GM23338 (cell line): ENCODE results near the gene IQCK. TPM values are rescaled to one million over a fixed set of nuclear protein-coding genes. Genes with fewer than 3 reads are reported as not detected.

Experiments
- ATAC-seq: fragments of 200-7000 bp; cut with Tn5 transposase; 3 replicates; pipeline ENCODE4 v1.9.1; 2020
- DNase-seq: peaks from one replicate; pipeline ENCODE4 v3.0.0-alpha.2; 2015; ENCODE audit warnings: low spot score
- H2AFZ ChIP-seq: fragments of 200-600 bp; sonication (generic); 2 replicates; pipeline ENCODE4 v1.8.0; 2016; ENCODE audit warnings: antibody characterized with exemption, mild to moderate bottlenecking, moderate library complexity
- H3F3A ChIP-seq: fragments of 200-600 bp; sonication (generic); replicated peaks from 2 replicates; pipeline ENCODE4 v1.8.0; 2017; ENCODE audit warnings: antibody characterized with exemption, mixed run types, low read depth
- H3K27ac ChIP-seq: fragments of 200-600 bp; sonication (generic); 2 replicates; pipeline ENCODE4 v1.6.1; 2016; ENCODE audit warnings: low read depth
- H3K27me3 ChIP-seq: fragments of 200-600 bp; sonication (generic); 2 replicates; pipeline ENCODE4 v1.8.0; 2016; ENCODE audit warnings: mild to moderate bottlenecking, mixed run types, moderate library complexity; ENCODE audit not compliant: insufficient read depth
- H3K36me3 ChIP-seq: fragments of 200-600 bp; sonication (generic); 2 replicates; pipeline ENCODE4 v1.8.0; 2016; ENCODE audit warnings: mild to moderate bottlenecking; ENCODE audit not compliant: insufficient read depth
- H3K4me1 ChIP-seq: fragments of 200-600 bp; sonication (generic); 2 replicates; pipeline ENCODE4 v1.8.0; 2016; ENCODE audit warnings: mild to moderate bottlenecking, moderate library complexity; ENCODE audit not compliant: insufficient read depth
- H3K4me2 ChIP-seq: fragments of 200-600 bp; sonication (generic); 2 replicates; pipeline ENCODE4 v1.7.1; 2017; ENCODE audit warnings: mixed run types
- H3K4me3 ChIP-seq: fragments of 200-600 bp; sonication (generic); 2 replicates; pipeline ENCODE4 v1.6.1; 2016; ENCODE audit warnings: mixed run types
- H3K79me2 ChIP-seq: fragments of 200-600 bp; sonication (generic); replicated peaks from 2 replicates; pipeline ENCODE4 v1.8.0; 2017; ENCODE audit warnings: mild to moderate bottlenecking; ENCODE audit not compliant: insufficient read depth
- H3K9me2 ChIP-seq: fragments of 200-600 bp; sonication (generic); 2 replicates; pipeline ENCODE4 v1.8.0; 2017; ENCODE audit not compliant: insufficient read depth
- H4K20me1 ChIP-seq: fragments of 200-600 bp; sonication (generic); replicated peaks from 2 replicates; pipeline ENCODE4 v1.8.0; 2017; ENCODE audit warnings: mild to moderate bottlenecking; ENCODE audit not compliant: insufficient read depth
- H3K27ac Mint-ChIP-seq: 2 replicates; pipeline ENCODE4 v1.8.0; 2020; ENCODE audit warnings: inconsistent platforms, mild to moderate bottlenecking, moderate library complexity, mixed read lengths
- H3K27me3 Mint-ChIP-seq: 3 replicates; pipeline ENCODE4 v1.8.0; 2022; ENCODE audit warnings: low read depth, mild to moderate bottlenecking, moderate library complexity, mixed read lengths, inconsistent platforms; ENCODE audit not compliant: insufficient read depth, poor library complexity
- H3K36me3 Mint-ChIP-seq: 3 replicates; pipeline ENCODE4 v1.8.0; 2021; ENCODE audit warnings: low read depth, mild to moderate bottlenecking, inconsistent platforms, moderate library complexity, mixed read lengths
- H3K4me1 Mint-ChIP-seq: 3 replicates; pipeline ENCODE4 v1.8.0; 2020; ENCODE audit warnings: mild to moderate bottlenecking, inconsistent platforms, mixed read lengths
- H3K4me3 Mint-ChIP-seq: 3 replicates; pipeline ENCODE4 v1.8.0; 2021; ENCODE audit warnings: moderate library complexity, mild to moderate bottlenecking, inconsistent platforms, mixed read lengths
- H3K9me3 Mint-ChIP-seq: 3 replicates; pipeline ENCODE4 v1.8.0; 2020; ENCODE audit warnings: moderate library complexity, mild to moderate bottlenecking, inconsistent platforms, mixed read lengths
- CREB1 ChIP-seq: fragments of 250-450 bp; sonication (Bioruptor Pico); IDR thresholded peaks from 2 replicates; pipeline ENCODE4 v1.5.0; 2020; ENCODE audit warnings: low read depth, mild to moderate bottlenecking, moderate library complexity
- EZH2 ChIP-seq: fragments of 200-600 bp; sonication (generic); IDR thresholded peaks from one replicate; pipeline ENCODE4 v1.8.0; 2017; ENCODE audit warnings: antibody characterized with exemption, mild to moderate bottlenecking, low read depth; ENCODE audit not compliant: unreplicated experiment
- EZH2phosphoT487 ChIP-seq: fragments of 200-600 bp; sonication (generic); IDR thresholded peaks from one replicate; pipeline ENCODE4 v1.8.1; 2018; ENCODE audit warnings: antibody characterized with exemption; ENCODE audit not compliant: unreplicated experiment
- JUNB ChIP-seq: IDR thresholded peaks from one replicate; pipeline ENCODE4 v1.6.1; 2016; ENCODE audit warnings: antibody characterized with exemption; ENCODE audit not compliant: unreplicated experiment
- POLR2AphosphoS5 ChIP-seq: IDR thresholded peaks from 2 replicates; pipeline ENCODE4 v1.6.1; 2016; ENCODE audit warnings: antibody characterized with exemption, low read depth
- STAT1 ChIP-seq: IDR thresholded peaks from one replicate; pipeline ENCODE4 v1.6.1; 2016; ENCODE audit warnings: antibody characterized with exemption; ENCODE audit not compliant: unreplicated experiment
- ZNF114 ChIP-seq: fragments of 250-450 bp; sonication (Bioruptor Pico); IDR thresholded peaks from 2 replicates; pipeline ENCODE4 v1.5.0; 2020; ENCODE audit warnings: mild to moderate bottlenecking, moderate library complexity
- ZNF331 ChIP-seq: fragments of 250-450 bp; sonication (Bioruptor Pico); IDR thresholded peaks from 2 replicates; pipeline ENCODE4 v1.5.0; 2020; ENCODE audit warnings: low read depth, mild to moderate bottlenecking, moderate library complexity
- polyA plus RNA-seq: library from polyadenylated mRNA; unstranded; fragments of >200 nt; fragmentation: Nextera tagmentation; extraction: Ambion mirVana; gene quantifications from 2 replicates; pipeline ENCODE4 v1.2.1, GENCODE V29; 2016
- total RNA-seq: library from RNA; depleted of rRNA; stranded (reverse); fragments of >200 nt; shearing (Covaris generic); gene quantifications from 2 replicates; pipeline ENCODE4 v1.2.3, GENCODE V29; 2014
- TF ChIP-seq, protein P1 (sequence below), 2 experiments: fragments of 200-600 bp in 1 of 2; sonication (generic) in 1 of 2; conservative IDR thresholded peaks; 2 replicates each; pipeline versions ENCODE4 v1.5.1 to v1.6.1; 2016 to 2017; ENCODE audit warnings: antibody characterized with exemption in 2 of 2, low read depth in 2 of 2, mild to moderate bottlenecking in 2 of 2, moderate library complexity in 1 of 2
- TF ChIP-seq, protein P2 (sequence below): IDR thresholded peaks from one replicate; pipeline ENCODE4 v1.6.1; 2018; ENCODE audit warnings: antibody characterized with exemption; ENCODE audit not compliant: unreplicated experiment
- TF ChIP-seq, protein P3 (sequence below): fragments of 250-450 bp; sonication (Bioruptor Pico); IDR thresholded peaks from 2 replicates; pipeline ENCODE4 v1.5.0; 2020; ENCODE audit warnings: mild to moderate bottlenecking, moderate library complexity

Gene IQCK
- total and polyA plus RNA-seq, 2 experiments from 2014 or later = 7.6 to 10.0 TPM

DNA sequence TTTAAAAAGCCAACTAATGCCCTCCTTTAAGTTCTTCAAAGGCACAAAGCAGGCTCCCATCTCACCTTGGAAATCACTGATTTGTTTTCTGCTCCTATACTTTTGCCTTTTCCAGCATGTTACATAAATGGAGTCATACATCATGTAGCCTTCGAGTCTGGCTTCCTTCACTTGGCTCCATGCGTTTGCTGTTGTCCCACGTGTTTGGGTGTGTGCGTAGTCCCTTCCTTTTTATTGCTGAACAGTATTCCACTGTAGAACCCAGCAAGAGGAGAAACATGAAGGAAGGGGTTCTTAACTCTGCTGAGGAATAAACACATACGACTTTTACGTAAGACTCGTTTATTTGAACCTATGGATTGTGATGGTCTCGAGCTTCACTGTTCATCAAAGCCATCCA lies 84.5 kb downstream of the IQCK start:
- Mint-ChIP-seq H3K4me3 (no peak overlapping the region), H3K27ac (0 out of 2 replicates have a peak overlapping the region, but pooled peaks have one; percentile 19), H3K36me3 (peaks cover 23% of the 10 kb centered on the region), H3K4me1 (peaks cover 12% of the 10 kb centered on the region), H3K9me3 (peaks cover 25% of the 10 kb centered on the region), H3K27me3 (peaks cover 8% of the 10 kb centered on the region)
- Histone ChIP-seq H3K27me3 (no peaks in the 10 kb centered on the region), H3K4me2 (no peak overlapping the region), H3K27ac (no peak overlapping the region), H2AFZ (no peak overlapping the region), H3K4me1 (peaks cover 5% of the 10 kb centered on the region; the same call in 1 of the 2 replicates), H3F3A (peaks cover 10% of the 10 kb centered on the region), H3K4me3 (no peak overlapping the region), H3K9me2 (no peaks in the 10 kb centered on the region), H3K36me3 (no peaks in the 10 kb centered on the region; the same call in 1 of the 2 replicates), H4K20me1 (no peaks in the 10 kb centered on the region), H3K79me2 (no peaks in the 10 kb centered on the region)
- TF ChIP-seq STAT1 (no peak), ZNF114 (no peak), JUNB (no peak), ZNF331 (CRISPR knock-in tag) (no peak), EZH2phosphoT487 (no peak), CREB1 (no peak), POLR2AphosphoS5 (no peak), EZH2 (no peak)
- TF ChIP-seq, protein P1, sequence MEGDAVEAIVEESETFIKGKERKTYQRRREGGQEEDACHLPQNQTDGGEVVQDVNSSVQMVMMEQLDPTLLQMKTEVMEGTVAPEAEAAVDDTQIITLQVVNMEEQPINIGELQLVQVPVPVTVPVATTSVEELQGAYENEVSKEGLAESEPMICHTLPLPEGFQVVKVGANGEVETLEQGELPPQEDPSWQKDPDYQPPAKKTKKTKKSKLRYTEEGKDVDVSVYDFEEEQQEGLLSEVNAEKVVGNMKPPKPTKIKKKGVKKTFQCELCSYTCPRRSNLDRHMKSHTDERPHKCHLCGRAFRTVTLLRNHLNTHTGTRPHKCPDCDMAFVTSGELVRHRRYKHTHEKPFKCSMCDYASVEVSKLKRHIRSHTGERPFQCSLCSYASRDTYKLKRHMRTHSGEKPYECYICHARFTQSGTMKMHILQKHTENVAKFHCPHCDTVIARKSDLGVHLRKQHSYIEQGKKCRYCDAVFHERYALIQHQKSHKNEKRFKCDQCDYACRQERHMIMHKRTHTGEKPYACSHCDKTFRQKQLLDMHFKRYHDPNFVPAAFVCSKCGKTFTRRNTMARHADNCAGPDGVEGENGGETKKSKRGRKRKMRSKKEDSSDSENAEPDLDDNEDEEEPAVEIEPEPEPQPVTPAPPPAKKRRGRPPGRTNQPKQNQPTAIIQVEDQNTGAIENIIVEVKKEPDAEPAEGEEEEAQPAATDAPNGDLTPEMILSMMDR (conservative IDR thresholded peaks at IDR 0.05; ENCODE audit: low read depth in 2 of 2) = no peak
- TF ChIP-seq, protein P2, sequence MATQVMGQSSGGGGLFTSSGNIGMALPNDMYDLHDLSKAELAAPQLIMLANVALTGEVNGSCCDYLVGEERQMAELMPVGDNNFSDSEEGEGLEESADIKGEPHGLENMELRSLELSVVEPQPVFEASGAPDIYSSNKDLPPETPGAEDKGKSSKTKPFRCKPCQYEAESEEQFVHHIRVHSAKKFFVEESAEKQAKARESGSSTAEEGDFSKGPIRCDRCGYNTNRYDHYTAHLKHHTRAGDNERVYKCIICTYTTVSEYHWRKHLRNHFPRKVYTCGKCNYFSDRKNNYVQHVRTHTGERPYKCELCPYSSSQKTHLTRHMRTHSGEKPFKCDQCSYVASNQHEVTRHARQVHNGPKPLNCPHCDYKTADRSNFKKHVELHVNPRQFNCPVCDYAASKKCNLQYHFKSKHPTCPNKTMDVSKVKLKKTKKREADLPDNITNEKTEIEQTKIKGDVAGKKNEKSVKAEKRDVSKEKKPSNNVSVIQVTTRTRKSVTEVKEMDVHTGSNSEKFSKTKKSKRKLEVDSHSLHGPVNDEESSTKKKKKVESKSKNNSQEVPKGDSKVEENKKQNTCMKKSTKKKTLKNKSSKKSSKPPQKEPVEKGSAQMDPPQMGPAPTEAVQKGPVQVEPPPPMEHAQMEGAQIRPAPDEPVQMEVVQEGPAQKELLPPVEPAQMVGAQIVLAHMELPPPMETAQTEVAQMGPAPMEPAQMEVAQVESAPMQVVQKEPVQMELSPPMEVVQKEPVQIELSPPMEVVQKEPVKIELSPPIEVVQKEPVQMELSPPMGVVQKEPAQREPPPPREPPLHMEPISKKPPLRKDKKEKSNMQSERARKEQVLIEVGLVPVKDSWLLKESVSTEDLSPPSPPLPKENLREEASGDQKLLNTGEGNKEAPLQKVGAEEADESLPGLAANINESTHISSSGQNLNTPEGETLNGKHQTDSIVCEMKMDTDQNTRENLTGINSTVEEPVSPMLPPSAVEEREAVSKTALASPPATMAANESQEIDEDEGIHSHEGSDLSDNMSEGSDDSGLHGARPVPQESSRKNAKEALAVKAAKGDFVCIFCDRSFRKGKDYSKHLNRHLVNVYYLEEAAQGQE = no peak
- TF ChIP-seq, protein P3, sequence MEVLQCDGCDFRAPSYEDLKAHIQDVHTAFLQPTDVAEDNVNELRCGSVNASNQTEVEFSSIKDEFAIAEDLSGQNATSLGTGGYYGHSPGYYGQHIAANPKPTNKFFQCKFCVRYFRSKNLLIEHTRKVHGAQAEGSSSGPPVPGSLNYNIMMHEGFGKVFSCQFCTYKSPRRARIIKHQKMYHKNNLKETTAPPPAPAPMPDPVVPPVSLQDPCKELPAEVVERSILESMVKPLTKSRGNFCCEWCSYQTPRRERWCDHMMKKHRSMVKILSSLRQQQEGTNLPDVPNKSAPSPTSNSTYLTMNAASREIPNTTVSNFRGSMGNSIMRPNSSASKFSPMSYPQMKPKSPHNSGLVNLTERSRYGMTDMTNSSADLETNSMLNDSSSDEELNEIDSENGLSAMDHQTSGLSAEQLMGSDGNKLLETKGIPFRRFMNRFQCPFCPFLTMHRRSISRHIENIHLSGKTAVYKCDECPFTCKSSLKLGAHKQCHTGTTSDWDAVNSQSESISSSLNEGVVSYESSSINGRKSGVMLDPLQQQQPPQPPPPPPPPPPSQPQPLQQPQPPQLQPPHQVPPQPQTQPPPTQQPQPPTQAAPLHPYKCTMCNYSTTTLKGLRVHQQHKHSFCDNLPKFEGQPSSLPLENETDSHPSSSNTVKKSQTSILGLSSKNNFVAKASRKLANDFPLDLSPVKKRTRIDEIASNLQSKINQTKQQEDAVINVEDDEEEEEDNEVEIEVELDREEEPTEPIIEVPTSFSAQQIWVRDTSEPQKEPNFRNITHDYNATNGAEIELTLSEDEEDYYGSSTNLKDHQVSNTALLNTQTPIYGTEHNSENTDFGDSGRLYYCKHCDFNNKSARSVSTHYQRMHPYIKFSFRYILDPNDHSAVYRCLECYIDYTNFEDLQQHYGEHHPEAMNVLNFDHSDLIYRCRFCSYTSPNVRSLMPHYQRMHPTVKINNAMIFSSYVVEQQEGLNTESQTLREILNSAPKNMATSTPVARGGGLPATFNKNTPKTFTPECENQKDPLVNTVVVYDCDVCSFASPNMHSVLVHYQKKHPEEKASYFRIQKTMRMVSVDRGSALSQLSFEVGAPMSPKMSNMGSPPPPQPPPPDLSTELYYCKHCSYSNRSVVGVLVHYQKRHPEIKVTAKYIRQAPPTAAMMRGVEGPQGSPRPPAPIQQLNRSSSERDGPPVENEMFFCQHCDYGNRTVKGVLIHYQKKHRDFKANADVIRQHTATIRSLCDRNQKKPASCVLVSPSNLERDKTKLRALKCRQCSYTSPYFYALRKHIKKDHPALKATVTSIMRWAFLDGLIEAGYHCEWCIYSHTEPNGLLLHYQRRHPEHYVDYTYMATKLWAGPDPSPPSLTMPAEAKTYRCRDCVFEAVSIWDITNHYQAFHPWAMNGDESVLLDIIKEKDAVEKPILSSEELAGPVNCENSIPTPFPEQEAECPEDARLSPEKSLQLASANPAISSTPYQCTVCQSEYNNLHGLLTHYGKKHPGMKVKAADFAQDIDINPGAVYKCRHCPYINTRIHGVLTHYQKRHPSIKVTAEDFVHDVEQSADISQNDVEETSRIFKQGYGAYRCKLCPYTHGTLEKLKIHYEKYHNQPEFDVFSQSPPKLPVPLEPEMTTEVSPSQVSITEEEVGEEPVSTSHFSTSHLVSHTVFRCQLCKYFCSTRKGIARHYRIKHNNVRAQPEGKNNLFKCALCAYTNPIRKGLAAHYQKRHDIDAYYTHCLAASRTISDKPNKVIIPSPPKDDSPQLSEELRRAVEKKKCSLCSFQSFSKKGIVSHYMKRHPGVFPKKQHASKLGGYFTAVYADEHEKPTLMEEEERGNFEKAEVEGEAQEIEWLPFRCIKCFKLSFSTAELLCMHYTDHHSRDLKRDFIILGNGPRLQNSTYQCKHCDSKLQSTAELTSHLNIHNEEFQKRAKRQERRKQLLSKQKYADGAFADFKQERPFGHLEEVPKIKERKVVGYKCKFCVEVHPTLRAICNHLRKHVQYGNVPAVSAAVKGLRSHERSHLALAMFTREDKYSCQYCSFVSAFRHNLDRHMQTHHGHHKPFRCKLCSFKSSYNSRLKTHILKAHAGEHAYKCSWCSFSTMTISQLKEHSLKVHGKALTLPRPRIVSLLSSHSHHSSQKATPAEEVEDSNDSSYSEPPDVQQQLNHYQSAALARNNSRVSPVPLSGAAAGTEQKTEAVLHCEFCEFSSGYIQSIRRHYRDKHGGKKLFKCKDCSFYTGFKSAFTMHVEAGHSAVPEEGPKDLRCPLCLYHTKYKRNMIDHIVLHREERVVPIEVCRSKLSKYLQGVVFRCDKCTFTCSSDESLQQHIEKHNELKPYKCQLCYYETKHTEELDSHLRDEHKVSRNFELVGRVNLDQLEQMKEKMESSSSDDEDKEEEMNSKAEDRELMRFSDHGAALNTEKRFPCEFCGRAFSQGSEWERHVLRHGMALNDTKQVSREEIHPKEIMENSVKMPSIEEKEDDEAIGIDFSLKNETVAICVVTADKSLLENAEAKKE (CRISPR knock-in tag) = no peak
- DNase-seq = no peak
- no peak for ATAC-seq
